ENCODE measurements around the gene VMAC.

DNA sequence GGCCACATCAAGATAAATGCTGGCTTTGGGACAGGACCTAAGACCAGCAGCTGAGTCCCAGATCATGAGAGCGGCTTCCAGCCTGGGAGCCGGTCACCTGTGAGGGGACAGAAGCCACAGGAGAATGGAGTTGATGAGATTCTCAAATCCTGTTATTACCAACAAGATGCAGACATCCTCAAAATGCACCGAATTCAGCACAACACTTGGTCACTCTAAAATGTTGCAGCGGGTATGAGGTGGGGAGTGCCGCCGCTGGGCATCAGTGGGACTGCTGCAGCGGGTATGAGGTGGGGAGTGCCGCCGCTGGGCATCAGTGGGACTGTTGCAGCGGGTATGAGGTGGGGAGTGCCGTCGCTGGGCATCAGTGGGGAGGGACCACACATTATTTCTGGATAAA lies 52.1 kb downstream of the VMAC start:
- TF ChIP-seq, protein P1, sequence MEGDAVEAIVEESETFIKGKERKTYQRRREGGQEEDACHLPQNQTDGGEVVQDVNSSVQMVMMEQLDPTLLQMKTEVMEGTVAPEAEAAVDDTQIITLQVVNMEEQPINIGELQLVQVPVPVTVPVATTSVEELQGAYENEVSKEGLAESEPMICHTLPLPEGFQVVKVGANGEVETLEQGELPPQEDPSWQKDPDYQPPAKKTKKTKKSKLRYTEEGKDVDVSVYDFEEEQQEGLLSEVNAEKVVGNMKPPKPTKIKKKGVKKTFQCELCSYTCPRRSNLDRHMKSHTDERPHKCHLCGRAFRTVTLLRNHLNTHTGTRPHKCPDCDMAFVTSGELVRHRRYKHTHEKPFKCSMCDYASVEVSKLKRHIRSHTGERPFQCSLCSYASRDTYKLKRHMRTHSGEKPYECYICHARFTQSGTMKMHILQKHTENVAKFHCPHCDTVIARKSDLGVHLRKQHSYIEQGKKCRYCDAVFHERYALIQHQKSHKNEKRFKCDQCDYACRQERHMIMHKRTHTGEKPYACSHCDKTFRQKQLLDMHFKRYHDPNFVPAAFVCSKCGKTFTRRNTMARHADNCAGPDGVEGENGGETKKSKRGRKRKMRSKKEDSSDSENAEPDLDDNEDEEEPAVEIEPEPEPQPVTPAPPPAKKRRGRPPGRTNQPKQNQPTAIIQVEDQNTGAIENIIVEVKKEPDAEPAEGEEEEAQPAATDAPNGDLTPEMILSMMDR (conservative IDR thresholded peaks at IDR 0.05), result no peak
- TF ChIP-seq EZH2 (IDR thresholded peaks at IDR 0.05; ENCODE audit: low read depth), result no peak
